Measurements from ENCODE around the gene INSIG2.

GRCh38 chr2:118053681-118054080, 34.6 kb upstream of the INSIG2 start:
- no peak for TF ChIP-seq CTCF (conservative IDR thresholded peaks at IDR 0.05 in 1 of 2, IDR thresholded peaks at IDR 0.05 in 1 of 2; ENCODE audit: extremely low read depth in 1 of 2, insufficient read depth in 1 of 2, low read depth in 1 of 2, low read length in 2 of 2)
- no peak for TF ChIP-seq EZH2 (IDR thresholded peaks at IDR 0.05; ENCODE audit: borderline replicate concordance, low read length)
